HG02642 (cell line): Measurements from ENCODE around the gene CYGB.
A peak's percentile ranks its signal among the peaks of the same experiment; 100 is the strongest.
"Not testable (repeated sequence)": the region's sequence is repeated elsewhere in the genome, so short reads cannot be mapped to it uniquely, and the experiment has no call there.

Source experiments
- ATAC-seq: cut with Tn5 transposase; IDR thresholded peaks from one replicate; pipeline ENCODE4 v1.9.1; 2021; ENCODE audit warnings: mild to moderate bottlenecking; ENCODE audit not compliant: unreplicated experiment, poor library complexity

The CYGB gene

GRCh38 chr17:76527430-76528111, 9.9 kb downstream of the CYGB start:
- no peak for ATAC-seq

- ATAC-seq: not testable (repeated sequence)
These were observed 10.5 kb downstream of the CYGB start for GRCh38 chr17:76527016-76527415.

GRCh38 chr17:76525513-76525833, 12.0 kb downstream of the CYGB start:
- ATAC-seq: not testable (repeated sequence)

GRCh38 chr17:76524598-76525512, 12.7 kb downstream of the CYGB start:
- ATAC-seq: no peak

GRCh38 chr17:76523084-76524037, 14.1 kb downstream of the CYGB start:
- peak; percentile 63 for ATAC-seq

GRCh38 chr17:76521683-76522082, 15.8 kb downstream of the CYGB start:
- not testable (repeated sequence) for ATAC-seq

GRCh38 chr17:76521262-76521661, 16.2 kb downstream of the CYGB start:
- ATAC-seq: no peak

- no peak for ATAC-seq
These were observed 18.2 kb downstream of the CYGB start for GRCh38 chr17:76519048-76519966.

GRCh38 chr17:76517638-76518038, 19.9 kb downstream of the CYGB start:
- ATAC-seq: no peak

- peak; percentile 49 for ATAC-seq
These were observed 22.1 kb downstream of the CYGB start for GRCh38 chr17:76515274-76515949.

GRCh38 chr17:76514355-76514754, 23.2 kb downstream of the CYGB start:
- ATAC-seq: not testable (repeated sequence)

- ATAC-seq: no peak
These were observed 24.2 kb downstream of the CYGB start for GRCh38 chr17:76513306-76513692.

- ATAC-seq: no peak
These were observed 24.9 kb downstream of the CYGB start for GRCh38 chr17:76512366-76513305.

GRCh38 chr17:76511668-76512365, 25.7 kb downstream of the CYGB start:
- ATAC-seq: no peak

- no peak for ATAC-seq
These were observed 26.7 kb downstream of the CYGB start for GRCh38 chr17:76510831-76511244.

- not testable (repeated sequence) for ATAC-seq
These were observed 28.9 kb downstream of the CYGB start for GRCh38 chr17:76508472-76509063.
